ENCODE measurements around the gene SUV39H1. TPM values are rescaled to one million over a fixed set of nuclear protein-coding genes. Genes with fewer than 3 reads are reported as not detected.

The SUV39H1 gene
- total RNA-seq, 4 donors from 2014 or later = 2.7 to 8.6 (median 7.1) TPM

GRCh38 chrX:48745222-48745621 is 48.7 kb downstream of the SUV39H1 start:
- Histone ChIP-seq H3K27ac (no peak overlapping the region), H3K27me3 (no peaks in the 10 kb centered on the region), H3K4me3 (replicated peaks in 1 of 3) (no peak overlapping the region), H3K36me3 (no peaks in the 10 kb centered on the region), H3K9me3 (no peaks in the 10 kb centered on the region), H3K4me1 (no peaks in the 10 kb centered on the region)
- TF ChIP-seq POLR2A (IDR thresholded peaks at IDR 0.05) = no peak
- TF ChIP-seq, protein P1, sequence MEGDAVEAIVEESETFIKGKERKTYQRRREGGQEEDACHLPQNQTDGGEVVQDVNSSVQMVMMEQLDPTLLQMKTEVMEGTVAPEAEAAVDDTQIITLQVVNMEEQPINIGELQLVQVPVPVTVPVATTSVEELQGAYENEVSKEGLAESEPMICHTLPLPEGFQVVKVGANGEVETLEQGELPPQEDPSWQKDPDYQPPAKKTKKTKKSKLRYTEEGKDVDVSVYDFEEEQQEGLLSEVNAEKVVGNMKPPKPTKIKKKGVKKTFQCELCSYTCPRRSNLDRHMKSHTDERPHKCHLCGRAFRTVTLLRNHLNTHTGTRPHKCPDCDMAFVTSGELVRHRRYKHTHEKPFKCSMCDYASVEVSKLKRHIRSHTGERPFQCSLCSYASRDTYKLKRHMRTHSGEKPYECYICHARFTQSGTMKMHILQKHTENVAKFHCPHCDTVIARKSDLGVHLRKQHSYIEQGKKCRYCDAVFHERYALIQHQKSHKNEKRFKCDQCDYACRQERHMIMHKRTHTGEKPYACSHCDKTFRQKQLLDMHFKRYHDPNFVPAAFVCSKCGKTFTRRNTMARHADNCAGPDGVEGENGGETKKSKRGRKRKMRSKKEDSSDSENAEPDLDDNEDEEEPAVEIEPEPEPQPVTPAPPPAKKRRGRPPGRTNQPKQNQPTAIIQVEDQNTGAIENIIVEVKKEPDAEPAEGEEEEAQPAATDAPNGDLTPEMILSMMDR (IDR thresholded peaks at IDR 0.05) = no peak
- intact Hi-C loops (cut with DNase I) = no loop called here
- WGBS, 2 donors = 85 to 96% methylated on average over 4 of the region's 4 CpGs
- no peak for DNase-seq

DNA sequence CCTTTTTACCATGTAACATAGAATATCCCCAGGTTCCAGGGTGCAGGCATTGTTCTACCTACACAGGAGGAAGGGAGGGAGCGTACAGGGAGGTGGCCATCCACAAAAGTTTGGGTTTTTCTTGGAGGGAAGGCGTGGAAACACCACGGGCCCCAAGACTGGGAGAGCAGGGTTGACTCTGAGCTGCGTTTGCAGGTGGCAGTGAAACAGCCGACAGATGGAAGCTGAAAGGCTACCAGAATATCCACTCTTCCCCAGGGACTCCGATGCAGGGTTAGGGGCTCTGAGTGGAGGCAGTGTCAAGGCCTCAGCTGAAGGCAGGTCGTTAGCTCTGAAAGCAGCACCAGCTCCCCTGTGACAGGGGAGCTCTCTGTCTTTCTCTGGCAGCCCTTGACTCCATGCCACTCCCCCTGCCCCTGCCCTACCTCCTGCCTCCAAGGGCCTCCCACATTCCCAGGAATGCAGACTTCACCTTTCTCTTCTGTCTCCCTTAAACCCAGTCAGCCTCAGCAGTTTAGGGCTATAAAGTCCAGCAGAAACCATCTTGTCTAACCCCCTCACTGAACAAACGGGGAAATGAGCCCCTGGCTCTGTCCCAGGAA is 51.0 kb downstream of the SUV39H1 start:
- no peaks in the 10 kb centered on the region for H3K9me3 ChIP-seq
- H3K4me3 ChIP-seq (replicated peaks in 1 of 3) = no peak overlapping the region
- H3K27me3 ChIP-seq = no peaks in the 10 kb centered on the region
- H3K27ac ChIP-seq = no peak overlapping the region
- 75 to 85% methylated on average over 6 to 8 of the region's 8 CpGs for WGBS, 2 donors
- intact Hi-C loops (cut with DNase I) = no loop called here
- TF ChIP-seq, protein P1 (IDR thresholded peaks at IDR 0.05) = no peak
- no peak for TF ChIP-seq POLR2A (IDR thresholded peaks at IDR 0.05)
- H3K4me1 ChIP-seq = no peaks in the 10 kb centered on the region
- H3K36me3 ChIP-seq = no peaks in the 10 kb centered on the region
- DNase-seq = no peak

DNA sequence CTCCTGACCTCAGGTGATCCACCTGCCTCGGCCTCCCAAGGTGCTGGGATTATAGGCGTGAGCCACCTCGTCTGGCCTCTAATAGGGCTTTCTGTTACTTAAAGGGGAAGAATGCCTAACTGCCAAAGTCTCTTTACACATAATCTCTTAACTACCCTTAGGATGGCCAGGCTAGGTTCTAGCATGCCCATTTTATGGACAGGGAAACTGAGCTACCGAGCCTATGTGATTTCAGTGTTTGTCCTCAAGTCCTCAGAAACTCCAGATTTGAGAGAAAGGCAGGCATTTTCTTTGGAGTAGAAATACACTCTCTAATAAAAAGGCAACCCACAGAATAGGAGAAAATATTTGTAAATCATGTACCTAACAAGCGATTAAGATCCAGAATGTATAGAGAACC is 52.6 kb downstream of the SUV39H1 start:
- H3K4me3 ChIP-seq (replicated peaks in 1 of 3) = no peak overlapping the region
- 88 to 95% methylated on average over 5 of the region's 5 CpGs for WGBS, 2 donors
- no peaks in the 10 kb centered on the region for H3K9me3 ChIP-seq

GRCh38 chrX:48751343-48751742 is 54.8 kb downstream of the SUV39H1 start:
- intact Hi-C loops (cut with DNase I) = no loop called here
- no peak for TF ChIP-seq POLR2A (IDR thresholded peaks at IDR 0.05)
- TF ChIP-seq, protein P1 (IDR thresholded peaks at IDR 0.05) = no peak
- Histone ChIP-seq H3K9me3 (no peaks in the 10 kb centered on the region), H3K27me3 (no peaks in the 10 kb centered on the region), H3K4me1 (no peaks in the 10 kb centered on the region), H3K36me3 (no peaks in the 10 kb centered on the region), H3K27ac (no peak overlapping the region), H3K4me3 (replicated peaks in 1 of 3) (no peak overlapping the region)
- 89 to 95% methylated on average over 3 of the region's 3 CpGs for WGBS, 2 donors
- DNase-seq = no peak

More for the DNA sequence above, 52.6 kb downstream of the SUV39H1 start:
- Histone ChIP-seq H3K36me3 (no peaks in the 10 kb centered on the region), H3K27me3 (no peaks in the 10 kb centered on the region), H3K27ac (no peak overlapping the region), H3K4me1 (no peaks in the 10 kb centered on the region)
- TF ChIP-seq POLR2A (IDR thresholded peaks at IDR 0.05) = no peak
- TF ChIP-seq, protein P1 (IDR thresholded peaks at IDR 0.05) = no peak
- intact Hi-C loops (cut with DNase I) = no loop called here
- DNase-seq = no peak

DNA sequence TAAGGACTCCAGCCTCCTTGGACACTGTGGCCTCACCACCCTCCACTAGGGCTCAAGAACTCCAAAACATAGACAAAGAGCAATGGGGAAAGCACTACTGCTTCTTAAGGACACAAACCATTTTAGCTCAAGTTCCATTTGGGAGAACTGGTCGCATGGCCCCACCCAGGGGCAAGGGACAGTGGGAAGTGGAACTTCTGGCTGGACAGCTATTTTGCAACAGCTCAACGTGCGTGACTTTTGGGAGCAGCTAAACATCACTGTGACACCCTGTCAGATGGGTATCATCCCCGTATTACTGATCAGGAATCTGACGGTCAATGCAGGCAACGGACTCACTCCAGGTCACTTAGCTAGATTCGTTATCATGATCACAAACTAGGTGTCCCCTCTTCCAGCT is 56.0 kb downstream of the SUV39H1 start:
- no peak overlapping the region for H3K4me3 ChIP-seq (replicated peaks in 1 of 3)
- no peaks in the 10 kb centered on the region for H3K36me3 ChIP-seq
- H3K9me3 ChIP-seq = no peaks in the 10 kb centered on the region
- no peaks in the 10 kb centered on the region for H3K27me3 ChIP-seq
- no peak overlapping the region for H3K27ac ChIP-seq
- 60 to 74% methylated on average over 6 to 7 of the region's 7 CpGs for WGBS, 2 donors
- intact Hi-C loops (cut with DNase I) = no loop called here
- no peaks in the 10 kb centered on the region for H3K4me1 ChIP-seq
- no peak for DNase-seq
- TF ChIP-seq, protein P1 (IDR thresholded peaks at IDR 0.05) = no peak
- no peak for TF ChIP-seq POLR2A (IDR thresholded peaks at IDR 0.05)
